Suprapubic skin (tissue), 4 donors: ENCODE measurements around the gene GSK3A. TPM values are rescaled to one million over a fixed set of nuclear protein-coding genes. Genes with fewer than 3 reads are reported as not detected.

Experiments
- DNase-seq, 2 donors: peaks; one replicate each; pipeline ENCODE4 v3.0.0-alpha.2; 2019; ENCODE audit warnings: low spot score in 2 of 2
- H3K27ac ChIP-seq: fragments of 200-600 bp; sonication (generic); one replicate; pipeline ENCODE4 v1.5.1; 2019
- H3K27me3 ChIP-seq: fragments of 200-600 bp; sonication (generic); one replicate; pipeline ENCODE4 v1.5.1; 2019
- H3K36me3 ChIP-seq: fragments of 200-600 bp; sonication (generic); one replicate; pipeline ENCODE4 v1.5.1; 2019
- H3K4me1 ChIP-seq: fragments of 200-600 bp; sonication (generic); one replicate; pipeline ENCODE4 v1.5.1; 2019
- H3K4me3 ChIP-seq: fragments of 200-600 bp; sonication (generic); one replicate; pipeline ENCODE4 v1.5.1; 2019; ENCODE audit warnings: mild to moderate bottlenecking
- H3K9me3 ChIP-seq: fragments of 200-600 bp; sonication (generic); one replicate; pipeline ENCODE4 v1.5.1; 2019
- CTCF ChIP-seq, 2 donors: fragments of 200-600 bp in 1 of 2; fragments of 450-650 bp in 1 of 2; sonication (generic) in 1 of 2; IDR thresholded peaks; one replicate each; pipeline ENCODE4 v1.5.1; 2016 to 2019; ENCODE audit warnings: antibody characterized with exemption in 2 of 2, mild to moderate bottlenecking in 1 of 2, moderate library complexity in 1 of 2
- EP300 ChIP-seq: sonication (generic); formaldehyde crosslinking; IDR thresholded peaks from one replicate; pipeline ENCODE4 v1.6.1; 2017; ENCODE audit warnings: antibody characterized with exemption
- POLR2A ChIP-seq, 2 donors: fragments of 450-650 bp; IDR thresholded peaks; one replicate each; pipeline ENCODE4 v1.6.1; 2017; ENCODE audit warnings: antibody characterized with exemption in 2 of 2, mild to moderate bottlenecking in 2 of 2, moderate library complexity in 2 of 2
- POLR2AphosphoS5 ChIP-seq, 3 donors: sonication (generic); formaldehyde crosslinking; IDR thresholded peaks; one replicate each; pipeline ENCODE4 v1.6.1; 2017; ENCODE audit warnings: antibody characterized with exemption in 3 of 3
- WGBS: methylation state at CpG from one replicate; pipeline ENCODE4 v1.1.5; 2018; 5-methylcytosine and 5-hydroxymethylcytosine counted together
- total RNA-seq, 4 donors: library from RNA; depleted of rRNA; stranded (reverse); fragments of >200 nt; gene quantifications; one replicate each; pipeline ENCODE4 v1.1.0, GENCODE V29; 2016

Gene GSK3A
- total RNA-seq, 4 donors from 2014 or later, result 24.0 to 37.3 (median 28.3) TPM

- H3K27me3 ChIP-seq, result no peaks in the 10 kb centered on the region
- peaks cover 77% of the 10 kb centered on the region for H3K4me1 ChIP-seq
- no peaks in the 10 kb centered on the region for H3K9me3 ChIP-seq
- TF ChIP-seq POLR2A (IDR thresholded peaks at IDR 0.05) (peak in 1 of 2 donors; percentile 38), EP300 (no peak), POLR2AphosphoS5 (IDR thresholded peaks at IDR 0.05) (peak in 1 of 3 donors; percentile 51), CTCF (IDR thresholded peaks at IDR 0.05) (no peak)
- H3K36me3 ChIP-seq, result peaks cover 19% of the 10 kb centered on the region
- DNase-seq, result peak; percentile 98
- 2% methylated on average over 33 of the region's 74 CpGs for WGBS
- H3K4me3 ChIP-seq, result peak overlapping the region; percentile 61
- H3K27ac ChIP-seq, result peak overlapping the region; percentile 97
These were observed 41.0 kb upstream of the GSK3A start for GRCh38 chr19:42283188-42284065.

- H3K27me3 ChIP-seq, result no peaks in the 10 kb centered on the region
- TF ChIP-seq POLR2AphosphoS5 (IDR thresholded peaks at IDR 0.05), result no peak
- TF ChIP-seq CTCF (IDR thresholded peaks at IDR 0.05), result no peak
- no peak for TF ChIP-seq POLR2A (IDR thresholded peaks at IDR 0.05)
- no peak for TF ChIP-seq EP300
- H3K4me3 ChIP-seq, result peak overlapping the region; percentile 61
- no peaks in the 10 kb centered on the region for H3K9me3 ChIP-seq
- peaks cover 83% of the 10 kb centered on the region for H3K4me1 ChIP-seq
- WGBS, result 25% methylated on average over 3 of the region's 4 CpGs
- peaks cover 12% of the 10 kb centered on the region for H3K36me3 ChIP-seq
- H3K27ac ChIP-seq, result peak overlapping the region; percentile 97
- no peak for DNase-seq
These were observed 40.4 kb upstream of the GSK3A start for GRCh38 chr19:42282819-42283187.

- peak overlapping the region; percentile 87 for H3K4me3 ChIP-seq
- H3K27me3 ChIP-seq, result no peaks in the 10 kb centered on the region
- WGBS, result 27% methylated on average over 7 of the region's 7 CpGs
- H3K36me3 ChIP-seq, result peaks cover 5% of the 10 kb centered on the region
- peak in 1 of 2 donors; percentile 72 for DNase-seq
- H3K9me3 ChIP-seq, result no peaks in the 10 kb centered on the region
- peaks cover 90% of the 10 kb centered on the region for H3K4me1 ChIP-seq
- TF ChIP-seq EP300 (no peak), CTCF (IDR thresholded peaks at IDR 0.05) (no peak), POLR2AphosphoS5 (IDR thresholded peaks at IDR 0.05) (no peak), POLR2A (IDR thresholded peaks at IDR 0.05) (no peak)
- H3K27ac ChIP-seq, result peak overlapping the region; percentile 97
These were observed 39.7 kb upstream of the GSK3A start for GRCh38 chr19:42281827-42282762.

GRCh38 chr19:42281146-42281826 lies 38.9 kb upstream of the GSK3A start:
- TF ChIP-seq POLR2A (IDR thresholded peaks at IDR 0.05) (no peak), POLR2AphosphoS5 (IDR thresholded peaks at IDR 0.05) (peak in 1 of 3 donors; percentile 15)
- Histone ChIP-seq H3K27me3 (no peaks in the 10 kb centered on the region), H3K4me3 (peak overlapping the region; percentile 87), H3K36me3 (no peaks in the 10 kb centered on the region), H3K9me3 (no peaks in the 10 kb centered on the region), H3K27ac (peak overlapping the region; percentile 97), H3K4me1 (peaks cover 92% of the 10 kb centered on the region)
- DNase-seq, result peak; percentile 89 to 91
- 9% methylated on average over 12 of the region's 25 CpGs for WGBS

GRCh38 chr19:42280815-42281145 lies 38.4 kb upstream of the GSK3A start:
- Histone ChIP-seq H3K9me3 (no peaks in the 10 kb centered on the region), H3K27me3 (no peaks in the 10 kb centered on the region), H3K4me3 (peak overlapping the region; percentile 87), H3K36me3 (no peaks in the 10 kb centered on the region), H3K4me1 (peaks cover 91% of the 10 kb centered on the region), H3K27ac (peak overlapping the region; percentile 97)
- no peak for TF ChIP-seq CTCF (IDR thresholded peaks at IDR 0.05)
- TF ChIP-seq EP300, result no peak
- TF ChIP-seq POLR2A (IDR thresholded peaks at IDR 0.05), result no peak
- TF ChIP-seq POLR2AphosphoS5 (IDR thresholded peaks at IDR 0.05), result no peak
- peak in 1 of 2 donors; percentile 86 for DNase-seq
- WGBS, result 0% methylated on average over 17 of the region's 20 CpGs
